T-cell (primary cell): ENCODE measurements around the gene TAF8. TPM values are rescaled to one million over a fixed set of nuclear protein-coding genes. Genes with fewer than 3 reads are reported as not detected.

Experiments used
- ATAC-seq, 4 experiments: fragments of 200-7000 bp in 3 of 4; fragments of 150-1000 bp in 1 of 4; cut with Tn5 transposase; replicated peaks in 1 of 4; 1 replicate in 3 of 4; 2 replicates in 1 of 4; pipeline ENCODE4 v1.10.0; 2021; ENCODE audit warnings: moderate library complexity in 3 of 4, mild to moderate bottlenecking in 2 of 4, moderate number of reproducible peaks in 1 of 4
- CTCF ChIA-PET, 2 donors: fragments of 300-600 bp; sonication (Branson Sonifier 250); formaldehyde crosslinking; loops; one replicate each; lab custom pipeline; 2022; ENCODE audit warnings: antibody characterized with exemption in 2 of 2; lab: Charles Lee
- POLR2A ChIA-PET, 2 donors: fragments of 300-600 bp; sonication (Branson Sonifier 250); formaldehyde crosslinking; loops; one replicate each; lab custom pipeline; 2022; ENCODE audit warnings: antibody characterized with exemption in 2 of 2; lab: Charles Lee
- DNase-seq, 35 experiments: peaks; one replicate each; pipeline versions ENCODE4 v3.0.0 to v3.0.0-alpha.2; 2013 to 2023
- H3K27ac ChIP-seq: one replicate; pipeline ENCODE4 v1.5.1; 2013; ENCODE audit warnings: low read length
- H3K27me3 ChIP-seq, 2 experiments: replicated peaks in 1 of 2; 1 replicate in 1 of 2; 2 replicates in 1 of 2; pipeline versions ENCODE4 v1.6.1 to v1.7.0; 2013; ENCODE audit warnings: low read length in 1 of 2, mixed read lengths in 1 of 2; ENCODE audit not compliant: control insufficient read depth in 2 of 2, insufficient read depth in 2 of 2; ENCODE audit errors: extremely low read depth in 1 of 2
- H3K36me3 ChIP-seq, 2 donors: 1 replicate in 1 of 2; 2 replicates in 1 of 2; pipeline versions ENCODE4 v1.6.1 to v1.7.0; 2013; ENCODE audit warnings: low read length in 1 of 2; ENCODE audit not compliant: control insufficient read depth in 2 of 2, insufficient read depth in 1 of 2; ENCODE audit errors: extremely low read depth in 1 of 2
- H3K4me1 ChIP-seq, 2 experiments: 1 replicate in 1 of 2; 2 replicates in 1 of 2; pipeline versions ENCODE4 v1.6.1 to v1.7.0; 2013; ENCODE audit warnings: low read length in 2 of 2, mixed read lengths in 1 of 2; ENCODE audit not compliant: insufficient read depth in 2 of 2, control insufficient read depth in 1 of 2; ENCODE audit errors: extremely low read depth in 1 of 2
- H3K4me3 ChIP-seq, 2 donors: 1 replicate in 1 of 2; 2 replicates in 1 of 2; pipeline versions ENCODE4 v1.5.1 to v1.7.0; 2013; ENCODE audit warnings: mild to moderate bottlenecking in 2 of 2, low read length in 1 of 2, moderate library complexity in 1 of 2; ENCODE audit not compliant: control insufficient read depth in 1 of 2; ENCODE audit errors: extremely low read depth in 1 of 2
- H3K9me3 ChIP-seq: 2 replicates; pipeline ENCODE4 v1.7.0; 2013
- H3K27ac Mint-ChIP-seq, 2 donors: one replicate each; pipeline ENCODE4 v1.8.0; 2020 to 2021; ENCODE audit warnings: mild to moderate bottlenecking in 2 of 2, mixed read lengths in 2 of 2
- H3K27me3 Mint-ChIP-seq, 2 donors: one replicate each; pipeline ENCODE4 v1.8.0; 2021 to 2022; ENCODE audit warnings: mixed read lengths in 2 of 2
- H3K36me3 Mint-ChIP-seq: one replicate; pipeline ENCODE4 v1.8.0; 2021; ENCODE audit warnings: mixed read lengths
- H3K4me1 Mint-ChIP-seq, 3 donors: one replicate each; pipeline ENCODE4 v1.8.0; 2020 to 2022; ENCODE audit warnings: mixed read lengths in 3 of 3, mild to moderate bottlenecking in 1 of 3
- H3K4me3 Mint-ChIP-seq, 3 donors: one replicate each; pipeline ENCODE4 v1.8.0; 2020 to 2022; ENCODE audit warnings: mild to moderate bottlenecking in 3 of 3, mixed read lengths in 3 of 3, moderate library complexity in 3 of 3
- H3K9me3 Mint-ChIP-seq, 3 donors: one replicate each; pipeline ENCODE4 v1.8.0; 2020 to 2022; ENCODE audit warnings: mixed read lengths in 3 of 3
- WGBS: methylation state at CpG from one replicate; pipeline ENCODE4 v1.1.5; 2013; ENCODE audit warnings: missing lambda C conversion rate; ENCODE audit not compliant: insufficient coverage; 5-methylcytosine and 5-hydroxymethylcytosine counted together
- total RNA-seq, 35 experiments: library from RNA in 6 of 35; stranded (reverse) in 6 of 35; fragments of 120-200 nt in 1 of 35; gene quantifications; one replicate each; pipeline versions ENCODE4 v1.2.1 to v1.2.4 and lab custom pipeline; 2013 to 2026

Gene TAF8
- total RNA-seq, 5 donors from 2014 or later (not counting 1 experiment from before 2014, with no cell fraction given): 46.0 to 55.5 (median 47.6) TPM

GRCh38 chr6:42046464-42047212 is 3.7 kb upstream of the TAF8 start:
- no peak for ATAC-seq
- POLR2A ChIA-PET: no interaction called here
- Histone ChIP-seq H3K36me3 (peaks cover 0 to 23% of the 10 kb centered on the region in 2 donors), H3K27me3 (no peaks in the 10 kb centered on the region), H3K4me3 (peak overlapping the region; percentile 80 to 98), H3K27ac (peak overlapping the region; percentile 43), H3K9me3 (no peaks in the 10 kb centered on the region), H3K4me1 (peaks cover 34 to 79% of the 10 kb centered on the region in 2 experiments)
- peak in 1 of 35 experiments; percentile 30 for DNase-seq
- 33% methylated on average over 6 of the region's 12 CpGs for WGBS
- H3K36me3 Mint-ChIP-seq: peaks cover 11% of the 10 kb centered on the region
- peak overlapping the region; percentile 97 to 99 (median 98) for H3K4me3 Mint-ChIP-seq
- no peaks in the 10 kb centered on the region for H3K9me3 Mint-ChIP-seq
- CTCF ChIA-PET: interaction anchor here in 1 of 2 donors (0.6 to 2.3 kb wide), 5 partner anchors 10 to 260 kb away, joined by 3 to 11 read pairs (median 4); partner anchors contain the start of genes BYSL and MED20
- no peaks in the 10 kb centered on the region for H3K27me3 Mint-ChIP-seq
- H3K27ac Mint-ChIP-seq: peak overlapping the region; percentile 98
- H3K4me1 Mint-ChIP-seq: peaks cover 73 to 84% (median 80%) of the 10 kb centered on the region in 3 donors

- H3K9me3 Mint-ChIP-seq: no peaks in the 10 kb centered on the region
- peaks cover 11% of the 10 kb centered on the region for H3K36me3 Mint-ChIP-seq
- 10% methylated on average over 2 of the region's 4 CpGs for WGBS
- H3K27me3 Mint-ChIP-seq: no peaks in the 10 kb centered on the region
- no peak for ATAC-seq
- peak overlapping the region; percentile 80 to 98 for H3K4me3 ChIP-seq
- no peak for DNase-seq
- ChIA-PET CTCF (interaction anchor here in 1 of 2 donors (0.6 to 2.3 kb wide), 6 partner anchors 8 to 261 kb away, joined by 3 to 11 read pairs (median 3); partner anchors contain the start of genes BYSL and MED20), POLR2A (interaction anchor here in 1 of 2 donors (0.6 kb wide), 1 partner anchor 141 kb away, joined by 3 read pairs; no protein-coding TSS in a partner anchor)
- peak overlapping the region; percentile 98 for H3K27ac Mint-ChIP-seq
- peak overlapping the region; percentile 43 for H3K27ac ChIP-seq
- H3K9me3 ChIP-seq: no peaks in the 10 kb centered on the region
- H3K36me3 ChIP-seq: peaks cover 0 to 26% of the 10 kb centered on the region in 2 donors
- H3K4me1 ChIP-seq: peaks cover 32 to 79% of the 10 kb centered on the region in 2 experiments
- peak overlapping the region; percentile 97 to 99 (median 98) for H3K4me3 Mint-ChIP-seq
- H3K27me3 ChIP-seq: no peaks in the 10 kb centered on the region
- H3K4me1 Mint-ChIP-seq: peaks cover 72 to 83% (median 76%) of the 10 kb centered on the region in 3 donors
Observed at GRCh38 chr6:42047213-42047590, 3.1 kb upstream of the TAF8 start.

DNA sequence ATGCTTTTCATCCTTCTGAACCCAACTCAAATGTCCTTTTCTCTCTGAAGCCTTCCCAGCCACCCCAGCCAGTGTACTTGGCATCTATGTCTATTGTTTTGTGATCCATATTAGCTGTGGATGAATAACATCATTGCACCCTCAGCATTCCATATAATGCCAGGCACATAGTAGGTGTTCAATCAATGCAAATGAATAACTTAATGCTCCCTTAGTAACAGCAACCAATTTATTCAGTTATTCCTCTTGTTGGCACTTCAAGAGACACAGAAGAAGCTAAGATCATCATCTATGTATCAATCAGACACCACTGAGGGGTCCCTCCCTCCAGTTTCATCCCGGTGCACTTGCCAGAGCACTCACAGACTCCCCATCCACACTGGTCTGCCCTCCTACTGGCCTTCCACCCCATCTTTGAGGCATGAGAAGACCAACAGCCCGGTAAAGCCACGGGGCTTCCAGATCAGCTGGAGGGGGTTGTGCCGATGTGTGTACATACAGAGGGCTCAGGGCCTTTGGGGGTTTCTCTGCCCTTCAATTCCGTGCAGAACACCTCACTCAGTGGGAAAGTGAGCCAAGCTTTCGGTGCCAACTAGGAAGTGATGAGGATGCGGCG is 2.4 kb upstream of the TAF8 start:
- H3K36me3 Mint-ChIP-seq: peaks cover 14% of the 10 kb centered on the region
- ChIA-PET POLR2A (interaction anchor here (0.6 to 1.4 kb wide), 2 partner anchors 14 to 142 kb away, joined by 3 to 6 read pairs; no protein-coding TSS in a partner anchor), CTCF (interaction anchor here (0.6 to 2.3 kb wide), 4 partner anchors 8 to 152 kb away, joined by 3 to 11 read pairs (median 4); partner anchors contain the start of genes BYSL (in 1 of the 2) and MED20 (in 1 of the 2))
- peak overlapping the region; percentile 98 for H3K27ac Mint-ChIP-seq
- no peaks in the 10 kb centered on the region for H3K9me3 ChIP-seq
- peaks cover 32 to 79% of the 10 kb centered on the region in 2 experiments for H3K4me1 ChIP-seq
- peak overlapping the region; percentile 43 for H3K27ac ChIP-seq
- WGBS: 0% methylated on average over 3 of the region's 8 CpGs
- peak overlapping the region; percentile 97 to 99 (median 98) for H3K4me3 Mint-ChIP-seq
- H3K4me1 Mint-ChIP-seq: peaks cover 72 to 82% (median 76%) of the 10 kb centered on the region in 3 donors
- peak in 2 of 35 experiments; percentile 11 to 32 for DNase-seq
- peaks cover 0 to 25% of the 10 kb centered on the region in 2 donors for H3K36me3 ChIP-seq
- ATAC-seq: no peak
- no peaks in the 10 kb centered on the region for H3K9me3 Mint-ChIP-seq
- H3K4me3 ChIP-seq: peak overlapping the region; percentile 80 to 98
- no peaks in the 10 kb centered on the region for H3K27me3 ChIP-seq
- no peaks in the 10 kb centered on the region for H3K27me3 Mint-ChIP-seq

DNA sequence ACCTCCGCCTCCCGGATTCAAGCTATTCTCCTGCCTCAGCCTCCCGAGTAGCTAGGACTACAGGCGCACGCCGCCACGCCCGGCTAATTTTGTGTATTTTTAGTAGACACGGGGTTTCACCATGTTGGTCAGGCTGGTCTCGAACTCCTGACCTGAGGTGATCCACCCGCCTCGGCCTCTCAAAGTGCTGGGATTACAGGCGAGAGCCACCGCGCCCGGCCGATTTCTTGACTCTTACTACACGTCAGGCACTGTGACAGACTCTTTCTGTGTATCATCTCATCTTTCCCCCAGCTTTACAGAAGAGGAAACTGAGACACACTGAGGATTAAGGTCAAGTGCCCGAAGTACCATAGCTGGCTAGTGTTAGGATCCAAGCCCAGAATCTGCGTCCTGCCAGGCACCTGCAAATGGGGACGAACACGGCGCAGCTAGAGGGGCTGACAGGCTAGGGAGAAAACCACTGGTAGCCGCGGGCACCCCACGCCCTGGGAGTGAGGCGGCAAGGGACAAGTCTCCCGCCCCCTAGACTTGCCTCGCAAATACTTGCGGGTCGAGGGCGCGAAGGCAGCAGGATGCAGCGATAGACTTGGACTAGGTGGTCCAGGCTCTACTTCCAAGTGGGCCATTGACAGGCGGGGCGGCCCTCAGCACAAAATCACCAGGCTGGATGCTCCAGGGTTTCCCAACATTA is 1.1 kb upstream of the TAF8 start:
- H3K36me3 Mint-ChIP-seq: peaks cover 20% of the 10 kb centered on the region
- no peaks in the 10 kb centered on the region for H3K9me3 Mint-ChIP-seq
- ATAC-seq: no peak
- Histone ChIP-seq H3K4me3 (peak overlapping the region; percentile 80 to 98), H3K9me3 (no peaks in the 10 kb centered on the region), H3K27ac (peak overlapping the region; percentile 66), H3K36me3 (peaks cover 0 to 21% of the 10 kb centered on the region in 2 donors), H3K27me3 (no peaks in the 10 kb centered on the region), H3K4me1 (peaks cover 26 to 71% of the 10 kb centered on the region in 2 experiments)
- peak overlapping the region; percentile 97 to 98 for H3K27ac Mint-ChIP-seq
- WGBS: 49% methylated on average over 35 of the region's 36 CpGs
- H3K4me3 Mint-ChIP-seq: peak overlapping the region; percentile 93 to 99 (median 98)
- POLR2A ChIA-PET: interaction anchor here (0.6 to 1.4 kb wide), 2 partner anchors 12 to 103 kb away, joined by 6 to 8 read pairs; no protein-coding TSS in a partner anchor
- peaks cover 66 to 78% (median 68%) of the 10 kb centered on the region in 3 donors for H3K4me1 Mint-ChIP-seq
- H3K27me3 Mint-ChIP-seq: no peaks in the 10 kb centered on the region
- CTCF ChIA-PET: interaction anchor here (0.5 to 2.3 kb wide), 5 partner anchors 10 to 262 kb away, joined by 4 to 19 read pairs (median 10); partner anchors contain the start of genes BYSL (in 1 of the 2), MED20 (in 1 of the 2) and TOMM6 (in 1 of the 2)
- DNase-seq: peak in 6 of 35 experiments; percentile 11 to 30 (median 14)

- peak overlapping the region; percentile 93 to 99 (median 98) for H3K4me3 Mint-ChIP-seq
- no peaks in the 10 kb centered on the region for H3K27me3 Mint-ChIP-seq
- peaks cover 65 to 74% (median 65%) of the 10 kb centered on the region in 3 donors for H3K4me1 Mint-ChIP-seq
- 20% methylated on average over 3 of the region's 20 CpGs for WGBS
- Histone ChIP-seq H3K27me3 (no peaks in the 10 kb centered on the region), H3K4me1 (peaks cover 22 to 64% of the 10 kb centered on the region in 2 experiments), H3K9me3 (no peaks in the 10 kb centered on the region), H3K27ac (peak overlapping the region; percentile 66), H3K4me3 (peak overlapping the region; percentile 80 to 98), H3K36me3 (peaks cover 0 to 24% of the 10 kb centered on the region in 2 donors)
- H3K36me3 Mint-ChIP-seq: peaks cover 23% of the 10 kb centered on the region
- ChIA-PET CTCF (interaction anchor here (0.5 to 1.8 kb wide), 11 partner anchors 11 to 519 kb away, joined by 3 to 19 read pairs (median 4); partner anchors contain the start of genes BYSL (in 1 of the 2), MED20 (in 1 of the 2) and TOMM6 (in 1 of the 2)), POLR2A (interaction anchor here in 1 of 2 donors (0.9 kb wide), 1 partner anchor 262 kb away, joined by 7 read pairs; the partner anchor contains the start of gene TOMM6)
- H3K9me3 Mint-ChIP-seq: no peaks in the 10 kb centered on the region
- peak in 28 of 35 experiments; percentile 25 to 71 (median 43) for DNase-seq
- ATAC-seq: no peak
- peak overlapping the region; percentile 97 to 98 for H3K27ac Mint-ChIP-seq
Observed at GRCh38 chr6:42049948-42050296, 402 bp upstream of the TAF8 start.
